Measurements from ENCODE around the gene DUOX2.

DNA sequence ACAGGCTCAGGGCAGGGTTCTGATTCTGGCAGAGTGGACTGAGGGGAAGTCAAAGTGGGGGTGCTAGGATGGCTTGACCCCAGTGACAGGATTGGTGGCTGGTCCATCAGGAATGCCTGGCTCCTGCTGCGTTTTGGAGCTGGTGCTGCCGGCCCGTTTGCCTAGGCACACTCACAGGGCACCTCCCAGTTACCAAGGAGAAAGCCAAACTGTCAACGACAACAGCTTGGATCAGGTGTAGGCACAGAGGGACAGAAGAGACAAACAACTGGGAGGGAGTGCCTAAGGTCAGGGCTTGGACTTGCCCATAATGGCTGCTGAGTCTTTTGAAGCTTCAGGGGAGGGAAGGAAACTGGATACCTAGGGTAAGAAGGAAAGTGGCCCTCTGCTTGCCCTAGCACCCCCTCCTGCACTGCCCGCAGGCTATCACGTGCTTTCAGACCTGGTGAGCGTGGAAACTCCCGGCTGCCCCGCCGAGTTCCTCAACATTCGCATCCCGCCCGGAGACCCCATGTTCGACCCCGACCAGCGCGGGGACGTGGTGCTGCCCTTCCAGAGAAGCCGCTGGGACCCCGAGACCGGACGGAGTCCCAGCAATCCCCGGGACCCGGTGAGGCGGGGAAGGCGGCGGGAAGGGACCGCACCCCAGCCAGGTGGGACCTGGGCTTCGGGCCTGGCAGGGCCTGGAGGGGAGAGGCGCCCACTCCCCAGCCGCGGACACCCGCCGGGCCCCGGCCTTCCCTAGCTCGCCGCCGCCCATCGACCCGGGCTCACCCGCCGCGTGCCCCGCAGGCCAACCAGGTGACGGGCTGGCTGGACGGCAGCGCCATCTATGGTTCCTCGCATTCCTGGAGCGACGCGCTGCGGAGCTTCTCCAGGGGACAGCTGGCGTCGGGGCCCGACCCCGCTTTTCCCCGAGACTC lies 21.0 kb upstream of the DUOX2 start:
- no peak for TF ChIP-seq REST (IDR thresholded peaks at IDR 0.05; ENCODE audit: insufficient read depth in 1 of 2, low read depth in 2 of 2, low read length in 1 of 2)
- TF ChIP-seq, protein P1, sequence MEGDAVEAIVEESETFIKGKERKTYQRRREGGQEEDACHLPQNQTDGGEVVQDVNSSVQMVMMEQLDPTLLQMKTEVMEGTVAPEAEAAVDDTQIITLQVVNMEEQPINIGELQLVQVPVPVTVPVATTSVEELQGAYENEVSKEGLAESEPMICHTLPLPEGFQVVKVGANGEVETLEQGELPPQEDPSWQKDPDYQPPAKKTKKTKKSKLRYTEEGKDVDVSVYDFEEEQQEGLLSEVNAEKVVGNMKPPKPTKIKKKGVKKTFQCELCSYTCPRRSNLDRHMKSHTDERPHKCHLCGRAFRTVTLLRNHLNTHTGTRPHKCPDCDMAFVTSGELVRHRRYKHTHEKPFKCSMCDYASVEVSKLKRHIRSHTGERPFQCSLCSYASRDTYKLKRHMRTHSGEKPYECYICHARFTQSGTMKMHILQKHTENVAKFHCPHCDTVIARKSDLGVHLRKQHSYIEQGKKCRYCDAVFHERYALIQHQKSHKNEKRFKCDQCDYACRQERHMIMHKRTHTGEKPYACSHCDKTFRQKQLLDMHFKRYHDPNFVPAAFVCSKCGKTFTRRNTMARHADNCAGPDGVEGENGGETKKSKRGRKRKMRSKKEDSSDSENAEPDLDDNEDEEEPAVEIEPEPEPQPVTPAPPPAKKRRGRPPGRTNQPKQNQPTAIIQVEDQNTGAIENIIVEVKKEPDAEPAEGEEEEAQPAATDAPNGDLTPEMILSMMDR (IDR thresholded peaks at IDR 0.05) = peak; percentile 70
- no peak for TF ChIP-seq POLR2AphosphoS5 (IDR thresholded peaks at IDR 0.05; ENCODE audit: low read depth, low read length)
- TF ChIP-seq SIN3A (IDR thresholded peaks at IDR 0.05; ENCODE audit: borderline replicate concordance, insufficient read depth, low read depth, low read length) = no peak
- TF ChIP-seq TCF7L2 (IDR thresholded peaks at IDR 0.05; ENCODE audit: low read depth, low read length) = no peak

Data from Panc1 (cell line).